Measurements from ENCODE around the gene PAX6. TPM values are rescaled to one million over a fixed set of nuclear protein-coding genes. Genes with fewer than 3 reads are reported as not detected.
"Not testable (repeated sequence)": the region's sequence is repeated elsewhere in the genome, so short reads cannot be mapped to it uniquely, and the experiment has no call there.

The PAX6 gene
- total RNA-seq, 1 donor, result 0.63 TPM

- TF ChIP-seq CTCF (IDR thresholded peaks at IDR 0.05; ENCODE audit: insufficient read depth, low read length), result no peak
These were observed 63.5 kb downstream of the PAX6 start for GRCh38 chr11:31747581-31747980.

GRCh38 chr11:31740731-31741368, 70.3 kb downstream of the PAX6 start:
- not testable (repeated sequence) for DNase-seq (ENCODE audit: low read depth); H3K4me3 ChIP-seq (ENCODE audit: low read depth, low read length)

More at GRCh38 chr11:31747581-31747980, 63.5 kb downstream of the PAX6 start:
- DNase-seq (ENCODE audit: low read depth), result no peak
- no peak overlapping the region for H3K4me3 ChIP-seq (ENCODE audit: low read depth, low read length)

GRCh38 chr11:31740131-31740530, 71.0 kb downstream of the PAX6 start:
- H3K4me3 ChIP-seq (ENCODE audit: low read depth, low read length), result no peak overlapping the region
- no peak for TF ChIP-seq CTCF (IDR thresholded peaks at IDR 0.05; ENCODE audit: insufficient read depth, low read length)
- no peak for DNase-seq (ENCODE audit: low read depth)

All from fibroblast of the aortic adventitia (primary cell).